Lower leg skin (tissue), 3 donors: ENCODE measurements around the gene RPS29.

Experiments used
- CTCF ChIP-seq, 3 donors: fragments of 450-650 bp; IDR thresholded peaks; one replicate each; pipeline ENCODE4 v1.5.1; 2016; ENCODE audit warnings: antibody characterized with exemption in 3 of 3, mild to moderate bottlenecking in 3 of 3, moderate library complexity in 2 of 3
- POLR2A ChIP-seq, 2 donors: fragments of 450-650 bp; IDR thresholded peaks; one replicate each; pipeline ENCODE4 v1.6.1; 2016 to 2017; ENCODE audit warnings: antibody characterized with exemption in 2 of 2, mild to moderate bottlenecking in 1 of 2, moderate library complexity in 1 of 2

- TF ChIP-seq CTCF (IDR thresholded peaks at IDR 0.05), result no peak
- no peak for TF ChIP-seq POLR2A (IDR thresholded peaks at IDR 0.05)
Measured at GRCh38 chr14:49546766-49547165, 39.4 kb downstream of the RPS29 start.
